SJCRH30 (cell line): ENCODE measurements around the gene NPEPL1. TPM values are rescaled to one million over a fixed set of nuclear protein-coding genes. Genes with fewer than 3 reads are reported as not detected.
A peak's percentile ranks its signal among the peaks of the same experiment; 100 is the strongest.

Source experiments
- DNase-seq, 2 experiments: peaks; one replicate each; pipeline ENCODE4 v3.0.0-alpha.2; 2015 to 2020
- H3K27ac ChIP-seq: fragments of 250-450 bp; sonication (Bioruptor Pico); 2 replicates; pipeline ENCODE4 v1.5.1; 2020; ENCODE audit warnings: mild to moderate bottlenecking, moderate library complexity
- H3K27me3 ChIP-seq: fragments of 250-450 bp; sonication (Bioruptor Pico); 2 replicates; pipeline ENCODE4 v1.5.1; 2020; ENCODE audit warnings: mild to moderate bottlenecking, moderate library complexity
- H3K36me3 ChIP-seq: fragments of 250-450 bp; sonication (Bioruptor Pico); 2 replicates; pipeline ENCODE4 v1.5.1; 2020; ENCODE audit warnings: mild to moderate bottlenecking, moderate library complexity
- H3K4me1 ChIP-seq: fragments of 250-450 bp; sonication (Bioruptor Pico); 2 replicates; pipeline ENCODE4 v1.5.1; 2020; ENCODE audit warnings: mild to moderate bottlenecking, moderate library complexity
- H3K4me3 ChIP-seq: fragments of 250-450 bp; sonication (Bioruptor Pico); 2 replicates; pipeline ENCODE4 v1.5.1; 2020; ENCODE audit warnings: mild to moderate bottlenecking, moderate library complexity
- H3K9me3 ChIP-seq: fragments of 250-450 bp; sonication (Bioruptor Pico); replicated peaks from 2 replicates; pipeline ENCODE4 v1.5.1; 2020; ENCODE audit warnings: mild to moderate bottlenecking, moderate library complexity
- total RNA-seq: library from RNA; depleted of rRNA; stranded (reverse); fragments of >200 nt; shearing (Covaris generic); gene quantifications from 2 replicates; pipeline ENCODE4 v1.2.3, GENCODE V29; 2014

NPEPL1 gene
- total RNA-seq, 1 experiment from 2014 or later, result 6.3 TPM

GRCh38 chr20:58706975-58707681 is 14.5 kb downstream of the NPEPL1 start:
- peaks cover 9% of the 10 kb centered on the region for H3K4me1 ChIP-seq
- DNase-seq, result peak in 1 of 2 experiments; percentile 9

GRCh38 chr20:58707770-58708169 is 15.2 kb downstream of the NPEPL1 start:
- Histone ChIP-seq H3K27ac (peak overlapping the region; percentile 67; the same call in 1 of the 2 replicates), H3K36me3 (no peaks in the 10 kb centered on the region; the same call in 1 of the 2 replicates), H3K4me1 (peaks cover 9% of the 10 kb centered on the region), H3K4me3 (peak overlapping the region; percentile 53), H3K9me3 (no peaks in the 10 kb centered on the region), H3K27me3 (no peaks in the 10 kb centered on the region)
- DNase-seq, result no peak

More at GRCh38 chr20:58706975-58707681, 14.5 kb downstream of the NPEPL1 start:
- no peak overlapping the region for H3K27ac ChIP-seq
- no peaks in the 10 kb centered on the region; the same call in 1 of the 2 replicates for H3K36me3 ChIP-seq
- H3K9me3 ChIP-seq, result no peaks in the 10 kb centered on the region
- H3K4me3 ChIP-seq, result no peak overlapping the region
- no peaks in the 10 kb centered on the region for H3K27me3 ChIP-seq

DNA sequence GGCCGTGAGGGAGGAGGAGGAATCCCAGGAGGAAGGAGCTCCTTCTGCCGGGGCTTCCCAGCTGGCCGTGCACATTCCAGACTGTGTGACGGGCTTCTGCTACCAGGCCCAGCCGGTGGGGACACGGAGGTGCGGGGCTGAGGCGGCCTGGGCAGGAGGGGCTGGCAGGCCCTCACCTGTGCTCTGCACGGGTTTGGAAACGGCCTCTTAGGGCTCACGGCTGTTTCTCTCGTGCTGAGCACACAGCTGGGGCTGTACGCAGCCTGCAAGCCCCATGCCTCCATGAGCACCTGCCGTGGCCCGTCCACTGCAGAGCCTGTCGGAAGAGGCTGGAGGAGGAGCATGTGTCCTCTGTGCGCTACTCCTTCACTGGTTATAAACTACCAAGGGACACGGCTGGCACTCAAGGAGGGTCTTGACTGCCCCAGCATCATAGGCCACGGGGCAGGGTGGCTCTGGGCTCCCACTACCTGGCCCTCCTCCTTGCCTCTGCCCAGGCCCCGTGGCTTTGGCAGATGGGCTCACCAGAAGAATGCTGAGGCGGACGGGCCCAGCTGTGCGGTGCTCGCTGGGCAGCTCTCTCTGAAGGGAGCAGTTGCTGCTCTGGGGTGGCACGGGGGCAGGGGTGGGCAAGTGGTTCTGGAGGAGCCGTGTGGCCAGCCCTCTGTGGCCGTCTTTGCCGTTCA is 15.8 kb downstream of the NPEPL1 start:
- no peaks in the 10 kb centered on the region for H3K27me3 ChIP-seq
- peak overlapping the region; percentile 67 for H3K27ac ChIP-seq
- DNase-seq, result peak; percentile 87 to 92
- H3K9me3 ChIP-seq, result no peaks in the 10 kb centered on the region
- peaks cover 9% of the 10 kb centered on the region for H3K4me1 ChIP-seq
- H3K36me3 ChIP-seq, result no peaks in the 10 kb centered on the region
- peak overlapping the region; percentile 53 for H3K4me3 ChIP-seq

DNA sequence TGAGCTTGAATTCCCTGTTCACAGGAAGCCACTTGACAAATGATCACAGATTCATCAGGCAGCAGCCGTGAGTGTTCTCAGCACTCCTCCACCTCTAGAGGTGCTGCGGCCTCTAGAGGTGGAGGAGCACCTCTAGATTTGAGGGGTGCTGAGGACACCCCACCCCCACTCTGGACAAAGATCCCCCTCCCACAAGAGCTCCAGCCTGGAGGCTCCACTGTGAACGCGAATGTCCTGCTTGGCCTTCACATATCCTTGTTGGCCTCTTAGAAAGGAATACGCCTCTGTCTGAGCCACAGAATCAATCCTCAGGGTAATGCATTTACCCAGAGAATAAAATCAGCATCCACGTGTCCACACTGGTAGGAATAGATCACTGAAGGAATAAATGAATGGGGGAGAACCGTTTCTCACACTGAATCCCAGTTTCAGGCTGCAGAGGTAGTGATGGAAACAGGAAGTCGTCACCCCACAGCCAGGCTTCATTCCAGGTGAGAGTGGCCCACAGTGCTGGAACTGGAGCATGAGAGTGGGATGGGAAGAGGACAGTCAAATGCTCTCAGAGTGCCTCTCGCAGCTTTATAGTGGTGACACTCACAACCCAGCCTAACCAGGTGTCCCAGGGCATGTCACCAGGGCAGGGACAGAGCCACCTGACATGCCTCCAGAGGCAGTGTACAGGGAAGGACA is 16.6 kb downstream of the NPEPL1 start:
- no peaks in the 10 kb centered on the region for H3K9me3 ChIP-seq
- H3K4me3 ChIP-seq, result peak overlapping the region; percentile 53
- H3K27ac ChIP-seq, result peak overlapping the region; percentile 67
- peaks cover 9% of the 10 kb centered on the region for H3K4me1 ChIP-seq
- H3K27me3 ChIP-seq, result no peaks in the 10 kb centered on the region
- DNase-seq, result no peak
- H3K36me3 ChIP-seq, result no peaks in the 10 kb centered on the region

- Histone ChIP-seq H3K9me3 (no peaks in the 10 kb centered on the region), H3K27me3 (no peaks in the 10 kb centered on the region), H3K4me1 (peaks cover 9% of the 10 kb centered on the region), H3K36me3 (no peaks in the 10 kb centered on the region), H3K27ac (no peak overlapping the region), H3K4me3 (no peak overlapping the region)
- peak in 1 of 2 experiments; percentile 7 for DNase-seq
Measured at GRCh38 chr20:58709703-58710039, 17.1 kb downstream of the NPEPL1 start.

- no peaks in the 10 kb centered on the region for H3K36me3 ChIP-seq
- H3K4me1 ChIP-seq, result peaks cover 9% of the 10 kb centered on the region
- peak in 1 of 2 experiments; percentile 5 for DNase-seq
- H3K9me3 ChIP-seq, result no peaks in the 10 kb centered on the region
- H3K4me3 ChIP-seq, result no peak overlapping the region
- no peaks in the 10 kb centered on the region for H3K27me3 ChIP-seq
- no peak overlapping the region for H3K27ac ChIP-seq
Measured at GRCh38 chr20:58710481-58711265, 18.1 kb downstream of the NPEPL1 start.

GRCh38 chr20:58711266-58712051 is 18.9 kb downstream of the NPEPL1 start:
- peaks cover 12% of the 10 kb centered on the region for H3K4me1 ChIP-seq
- no peak overlapping the region for H3K27ac ChIP-seq
- no peaks in the 10 kb centered on the region for H3K36me3 ChIP-seq
- H3K27me3 ChIP-seq, result no peaks in the 10 kb centered on the region
- H3K9me3 ChIP-seq, result no peaks in the 10 kb centered on the region
- H3K4me3 ChIP-seq, result no peak overlapping the region
- peak in 1 of 2 experiments; percentile 5 for DNase-seq

GRCh38 chr20:58712151-58712791 is 19.7 kb downstream of the NPEPL1 start:
- peak in 1 of 2 experiments; percentile 5 for DNase-seq
- no peak overlapping the region for H3K27ac ChIP-seq
- no peaks in the 10 kb centered on the region for H3K36me3 ChIP-seq
- H3K27me3 ChIP-seq, result no peaks in the 10 kb centered on the region
- peaks cover 20% of the 10 kb centered on the region for H3K4me1 ChIP-seq
- no peaks in the 10 kb centered on the region for H3K9me3 ChIP-seq
- H3K4me3 ChIP-seq, result no peak overlapping the region

DNA sequence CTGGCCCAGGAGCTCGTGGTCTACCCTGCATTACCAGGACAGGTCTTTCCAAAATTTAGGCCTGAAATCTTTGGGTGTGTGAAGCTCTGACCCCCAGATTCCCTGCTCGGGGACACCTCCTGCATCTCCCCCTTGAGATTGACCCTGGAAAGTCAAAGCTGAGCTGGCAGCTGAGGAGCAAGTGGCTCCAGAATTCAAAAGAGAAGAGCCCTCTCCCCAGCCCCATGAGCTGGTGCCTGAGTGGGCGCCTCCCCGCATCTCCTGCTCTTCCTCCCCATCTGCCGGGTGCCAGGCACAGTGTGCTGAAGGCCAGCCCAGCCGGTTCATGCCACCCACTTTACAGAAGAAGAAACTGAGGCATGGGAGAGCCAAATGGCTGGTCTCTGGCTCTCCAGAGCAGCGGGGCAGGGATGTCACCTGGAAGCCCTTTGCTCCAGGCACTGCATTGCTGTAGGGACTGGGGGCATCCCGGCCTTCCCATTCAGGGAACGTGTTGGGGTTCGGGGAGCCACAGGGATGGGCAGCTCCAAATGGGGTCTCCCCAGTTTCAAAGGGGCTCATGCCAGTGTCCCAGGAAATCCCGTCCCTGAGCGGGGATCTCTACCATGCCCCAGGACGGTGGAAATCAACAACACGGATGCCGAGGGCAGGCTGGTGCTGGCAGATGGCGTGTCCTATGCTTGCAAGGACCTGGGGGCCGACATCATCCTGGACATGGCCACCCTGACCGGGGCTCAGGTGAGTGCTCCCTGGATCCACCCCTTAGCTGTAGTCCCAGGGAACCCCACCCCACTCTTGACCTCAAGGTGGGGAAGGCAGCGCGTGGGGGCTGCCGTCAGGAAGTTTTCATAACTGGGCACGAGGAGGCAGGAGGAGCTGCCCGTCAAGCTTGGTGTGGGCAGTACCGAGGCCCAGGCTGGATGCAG is 20.5 kb downstream of the NPEPL1 start:
- peaks cover 20% of the 10 kb centered on the region for H3K4me1 ChIP-seq
- H3K36me3 ChIP-seq, result no peaks in the 10 kb centered on the region
- peak in 1 of 2 experiments; percentile 6 for DNase-seq
- no peaks in the 10 kb centered on the region for H3K9me3 ChIP-seq
- no peaks in the 10 kb centered on the region for H3K27me3 ChIP-seq
- H3K27ac ChIP-seq, result no peak overlapping the region
- H3K4me3 ChIP-seq, result no peak overlapping the region

DNA sequence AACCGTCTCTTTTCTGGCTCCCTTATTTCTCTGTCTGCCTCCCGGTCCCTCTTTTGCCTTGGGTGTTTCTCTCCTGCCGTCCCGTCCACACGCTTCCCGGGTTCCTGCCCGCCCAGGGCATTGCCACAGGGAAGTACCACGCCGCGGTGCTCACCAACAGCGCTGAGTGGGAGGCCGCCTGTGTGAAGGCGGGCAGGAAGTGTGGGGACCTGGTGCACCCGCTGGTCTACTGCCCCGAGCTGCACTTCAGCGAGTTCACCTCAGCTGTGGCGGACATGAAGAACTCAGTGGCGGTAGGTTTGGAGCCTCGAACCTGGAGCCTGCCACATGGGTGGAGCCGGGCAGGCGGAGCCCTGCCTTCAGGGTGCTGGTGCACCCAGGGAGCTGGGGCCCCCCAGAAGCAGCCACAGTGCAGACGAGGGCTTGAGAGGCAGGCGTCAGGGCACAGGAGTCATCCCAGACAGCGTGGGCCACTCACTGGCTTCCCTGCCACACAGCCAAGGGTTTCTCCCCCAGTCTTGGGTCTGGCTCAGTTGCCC is 21.3 kb downstream of the NPEPL1 start:
- Histone ChIP-seq H3K4me1 (peaks cover 16% of the 10 kb centered on the region), H3K36me3 (no peaks in the 10 kb centered on the region), H3K4me3 (no peak overlapping the region), H3K27me3 (no peaks in the 10 kb centered on the region), H3K27ac (no peak overlapping the region), H3K9me3 (no peaks in the 10 kb centered on the region)
- peak in 1 of 2 experiments; percentile 4 for DNase-seq

- DNase-seq, result peak in 1 of 2 experiments; percentile 6
Measured at GRCh38 chr20:58714340-58714922, 21.8 kb downstream of the NPEPL1 start.

DNA sequence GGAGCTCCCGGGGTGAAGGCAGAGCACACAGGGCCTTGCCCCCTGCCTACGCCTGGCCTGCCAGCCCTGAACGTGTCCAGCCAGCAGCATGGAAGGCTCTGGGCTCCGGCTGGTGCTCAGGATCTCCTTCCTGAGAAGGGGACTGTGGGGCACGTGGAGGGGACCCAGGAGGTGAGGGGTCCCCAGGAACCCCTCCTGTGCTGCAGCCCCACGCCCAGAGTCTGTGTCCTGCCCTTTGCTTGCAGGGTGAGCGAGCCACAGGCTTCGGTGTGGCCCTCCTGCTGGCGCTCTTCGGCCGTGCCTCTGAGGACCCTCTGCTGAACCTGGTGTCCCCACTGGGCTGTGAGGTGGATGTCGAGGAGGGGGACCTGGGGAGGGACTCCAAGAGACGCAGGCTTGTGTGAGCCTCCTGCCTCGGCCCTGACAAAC is 22.3 kb downstream of the NPEPL1 start:
- Histone ChIP-seq H3K27me3 (no peaks in the 10 kb centered on the region), H3K27ac (no peak overlapping the region), H3K4me1 (peaks cover 11% of the 10 kb centered on the region), H3K9me3 (no peaks in the 10 kb centered on the region), H3K36me3 (no peaks in the 10 kb centered on the region), H3K4me3 (no peak overlapping the region)
- peak; percentile 3 to 5 for DNase-seq

More at GRCh38 chr20:58714340-58714922, 21.8 kb downstream of the NPEPL1 start:
- Histone ChIP-seq H3K9me3 (no peaks in the 10 kb centered on the region), H3K4me3 (no peak overlapping the region), H3K27me3 (no peaks in the 10 kb centered on the region), H3K4me1 (peaks cover 11% of the 10 kb centered on the region), H3K36me3 (no peaks in the 10 kb centered on the region), H3K27ac (no peak overlapping the region)
